Measurements from ENCODE around the gene ST7. TPM values are rescaled to one million over a fixed set of nuclear protein-coding genes. Genes with fewer than 3 reads are reported as not detected.

ST7 gene
- total and polyA plus RNA-seq, 2 experiments from 2014 or later, result 9.9 to 18.3 TPM

GRCh38 chr7:116968631-116969030 lies 15.3 kb downstream of the ST7 start:
- ATAC-seq (no peak; the same call in 2 of the 3 replicates), DNase-seq (ENCODE audit: low spot score) (peak; percentile 43)
- H3K4me3 Mint-ChIP-seq, result no peak overlapping the region
- peaks cover 44% of the 10 kb centered on the region for H3K4me1 Mint-ChIP-seq
- peaks cover 35% of the 10 kb centered on the region for H3K4me1 ChIP-seq (ENCODE audit: insufficient read depth)
- no peaks in the 10 kb centered on the region for H3K9me2 ChIP-seq (ENCODE audit: insufficient read depth)
- H3F3A ChIP-seq (replicated peaks; ENCODE audit: low read depth), result no peaks in the 10 kb centered on the region
- H3K36me3 Mint-ChIP-seq (ENCODE audit: low read depth), result peaks cover under 1% of the 10 kb centered on the region; the same call in 1 of the 3 replicates
- H3K36me3 ChIP-seq (ENCODE audit: insufficient read depth), result no peaks in the 10 kb centered on the region
- H3K9me3 Mint-ChIP-seq, result no peaks in the 10 kb centered on the region; the same call in 2 of the 3 replicates
- H3K27me3 Mint-ChIP-seq (ENCODE audit: insufficient read depth, low read depth, poor library complexity), result peaks cover 4% of the 10 kb centered on the region
- no peak overlapping the region for H3K27ac ChIP-seq (ENCODE audit: low read depth)
- H3K27me3 ChIP-seq (ENCODE audit: insufficient read depth), result no peaks in the 10 kb centered on the region
- no peak overlapping the region for H2AFZ ChIP-seq
- no peaks in the 10 kb centered on the region for H4K20me1 ChIP-seq (replicated peaks; ENCODE audit: insufficient read depth)
- H3K4me2 ChIP-seq, result no peak overlapping the region
- H3K27ac Mint-ChIP-seq, result 0 out of 2 replicates have a peak overlapping the region, but pooled peaks have one; percentile 11
- no peak overlapping the region for H3K4me3 ChIP-seq
- peaks cover 47% of the 10 kb centered on the region for H3K79me2 ChIP-seq (replicated peaks; ENCODE audit: insufficient read depth)
- TF ChIP-seq ZNF331 (CRISPR knock-in tag; IDR thresholded peaks at IDR 0.05; ENCODE audit: low read depth), result no peak

DNA sequence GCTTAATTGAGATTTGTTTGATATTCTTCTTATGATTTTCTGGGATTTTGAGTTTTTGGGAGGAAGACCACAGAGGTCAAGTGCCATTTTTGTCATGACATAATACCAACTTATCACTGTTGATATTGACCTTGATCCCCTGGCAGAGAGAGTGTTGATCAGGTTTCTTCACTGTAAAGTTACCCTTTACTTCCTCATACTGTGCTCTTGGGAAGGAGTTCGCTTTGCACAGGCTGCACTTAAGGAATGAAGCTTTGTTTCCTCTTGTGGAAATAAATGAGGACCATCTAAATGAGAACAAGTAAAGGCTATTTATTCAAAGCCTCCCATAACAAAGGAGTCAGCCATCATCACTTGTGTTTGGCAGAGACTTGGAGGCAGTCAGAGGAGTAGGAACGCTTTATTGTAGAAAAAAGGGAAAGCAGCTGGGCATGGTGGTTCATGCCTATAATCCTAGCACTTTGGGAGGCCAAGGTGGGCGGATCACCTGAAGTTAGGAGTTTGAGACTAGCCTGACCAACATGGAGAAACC lies 16.1 kb downstream of the ST7 start:
- Mint-ChIP-seq H3K4me3 (no peak overlapping the region), H3K36me3 (ENCODE audit: low read depth) (peaks cover 8% of the 10 kb centered on the region; the same call in 2 of the 3 replicates), H3K9me3 (no peaks in the 10 kb centered on the region; the same call in 2 of the 3 replicates), H3K27ac (peak overlapping the region; percentile 39), H3K4me1 (peaks cover 44% of the 10 kb centered on the region), H3K27me3 (ENCODE audit: insufficient read depth, low read depth, poor library complexity) (peaks cover 4% of the 10 kb centered on the region)
- Histone ChIP-seq H3K4me2 (peak overlapping the region; percentile 7), H3K27me3 (ENCODE audit: insufficient read depth) (no peaks in the 10 kb centered on the region), H3K79me2 (replicated peaks; ENCODE audit: insufficient read depth) (peaks cover 47% of the 10 kb centered on the region), H3F3A (replicated peaks; ENCODE audit: low read depth) (no peaks in the 10 kb centered on the region), H3K4me3 (no peak overlapping the region), H4K20me1 (replicated peaks; ENCODE audit: insufficient read depth) (no peaks in the 10 kb centered on the region), H2AFZ (no peak overlapping the region), H3K9me2 (ENCODE audit: insufficient read depth) (no peaks in the 10 kb centered on the region), H3K36me3 (ENCODE audit: insufficient read depth) (no peaks in the 10 kb centered on the region), H3K27ac (ENCODE audit: low read depth) (peak overlapping the region; percentile 35; the same call in 1 of the 2 replicates), H3K4me1 (ENCODE audit: insufficient read depth) (peaks cover 35% of the 10 kb centered on the region)
- DNase-seq (ENCODE audit: low spot score) (peak; percentile 49), ATAC-seq (peak; percentile 76)
- TF ChIP-seq POLR2AphosphoS5 (IDR thresholded peaks at IDR 0.05; ENCODE audit: low read depth), result no peak
- TF ChIP-seq, protein P1, sequence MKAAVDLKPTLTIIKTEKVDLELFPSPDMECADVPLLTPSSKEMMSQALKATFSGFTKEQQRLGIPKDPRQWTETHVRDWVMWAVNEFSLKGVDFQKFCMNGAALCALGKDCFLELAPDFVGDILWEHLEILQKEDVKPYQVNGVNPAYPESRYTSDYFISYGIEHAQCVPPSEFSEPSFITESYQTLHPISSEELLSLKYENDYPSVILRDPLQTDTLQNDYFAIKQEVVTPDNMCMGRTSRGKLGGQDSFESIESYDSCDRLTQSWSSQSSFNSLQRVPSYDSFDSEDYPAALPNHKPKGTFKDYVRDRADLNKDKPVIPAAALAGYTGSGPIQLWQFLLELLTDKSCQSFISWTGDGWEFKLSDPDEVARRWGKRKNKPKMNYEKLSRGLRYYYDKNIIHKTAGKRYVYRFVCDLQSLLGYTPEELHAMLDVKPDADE (IDR thresholded peaks at IDR 0.05), result no peak
- TF ChIP-seq ZNF114 (CRISPR knock-in tag; IDR thresholded peaks at IDR 0.05), result no peak
- TF ChIP-seq, protein P2, sequence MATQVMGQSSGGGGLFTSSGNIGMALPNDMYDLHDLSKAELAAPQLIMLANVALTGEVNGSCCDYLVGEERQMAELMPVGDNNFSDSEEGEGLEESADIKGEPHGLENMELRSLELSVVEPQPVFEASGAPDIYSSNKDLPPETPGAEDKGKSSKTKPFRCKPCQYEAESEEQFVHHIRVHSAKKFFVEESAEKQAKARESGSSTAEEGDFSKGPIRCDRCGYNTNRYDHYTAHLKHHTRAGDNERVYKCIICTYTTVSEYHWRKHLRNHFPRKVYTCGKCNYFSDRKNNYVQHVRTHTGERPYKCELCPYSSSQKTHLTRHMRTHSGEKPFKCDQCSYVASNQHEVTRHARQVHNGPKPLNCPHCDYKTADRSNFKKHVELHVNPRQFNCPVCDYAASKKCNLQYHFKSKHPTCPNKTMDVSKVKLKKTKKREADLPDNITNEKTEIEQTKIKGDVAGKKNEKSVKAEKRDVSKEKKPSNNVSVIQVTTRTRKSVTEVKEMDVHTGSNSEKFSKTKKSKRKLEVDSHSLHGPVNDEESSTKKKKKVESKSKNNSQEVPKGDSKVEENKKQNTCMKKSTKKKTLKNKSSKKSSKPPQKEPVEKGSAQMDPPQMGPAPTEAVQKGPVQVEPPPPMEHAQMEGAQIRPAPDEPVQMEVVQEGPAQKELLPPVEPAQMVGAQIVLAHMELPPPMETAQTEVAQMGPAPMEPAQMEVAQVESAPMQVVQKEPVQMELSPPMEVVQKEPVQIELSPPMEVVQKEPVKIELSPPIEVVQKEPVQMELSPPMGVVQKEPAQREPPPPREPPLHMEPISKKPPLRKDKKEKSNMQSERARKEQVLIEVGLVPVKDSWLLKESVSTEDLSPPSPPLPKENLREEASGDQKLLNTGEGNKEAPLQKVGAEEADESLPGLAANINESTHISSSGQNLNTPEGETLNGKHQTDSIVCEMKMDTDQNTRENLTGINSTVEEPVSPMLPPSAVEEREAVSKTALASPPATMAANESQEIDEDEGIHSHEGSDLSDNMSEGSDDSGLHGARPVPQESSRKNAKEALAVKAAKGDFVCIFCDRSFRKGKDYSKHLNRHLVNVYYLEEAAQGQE (IDR thresholded peaks at IDR 0.05; ENCODE audit: unreplicated experiment), result no peak
- TF ChIP-seq JUNB (IDR thresholded peaks at IDR 0.05; ENCODE audit: unreplicated experiment), result no peak
- TF ChIP-seq CREB1 (CRISPR knock-in tag; IDR thresholded peaks at IDR 0.05; ENCODE audit: low read depth), result no peak
- no peak for TF ChIP-seq CTCF (conservative IDR thresholded peaks at IDR 0.05; ENCODE audit: low read depth in 2 of 2)
- no peak for TF ChIP-seq NANOG (IDR thresholded peaks at IDR 0.05; ENCODE audit: borderline replicate concordance)
- TF ChIP-seq EZH2phosphoT487 (IDR thresholded peaks at IDR 0.05; ENCODE audit: unreplicated experiment), result no peak
